Chondrocyte (in vitro differentiated cells): Measurements from ENCODE around the gene OR2H2. TPM values are rescaled to one million over a fixed set of nuclear protein-coding genes. Genes with fewer than 3 reads are reported as not detected.

Experiments used
- DNase-seq: peaks from one replicate; pipeline ENCODE4 v3.0.0; 2021; ENCODE audit warnings: mixed read lengths, low spot score
- H3K27ac Mint-ChIP-seq: one replicate; pipeline ENCODE4 v1.8.0; 2021; ENCODE audit warnings: mild to moderate bottlenecking, moderate library complexity, mixed read lengths; ENCODE audit not compliant: unreplicated experiment
- H3K27me3 Mint-ChIP-seq: 2 replicates; pipeline ENCODE4 v1.8.0; 2021; ENCODE audit warnings: low read depth, mixed read lengths
- H3K36me3 Mint-ChIP-seq: 2 replicates; pipeline ENCODE4 v1.8.0; 2021; ENCODE audit warnings: low read depth, mixed read lengths
- H3K4me1 Mint-ChIP-seq: 2 replicates; pipeline ENCODE4 v1.8.0; 2021; ENCODE audit warnings: low read depth, mild to moderate bottlenecking, mixed read lengths
- H3K4me3 Mint-ChIP-seq: one replicate; pipeline ENCODE4 v1.8.0; 2021; ENCODE audit warnings: mild to moderate bottlenecking, moderate library complexity, mixed read lengths; ENCODE audit not compliant: unreplicated experiment
- H3K9me3 Mint-ChIP-seq: 2 replicates; pipeline ENCODE4 v1.8.0; 2021; ENCODE audit warnings: low read depth, mixed read lengths
- total RNA-seq: library from RNA; stranded (reverse); gene quantifications from 3 replicates; pipeline ENCODE4 v1.2.1, GENCODE V29; 2021
- TF ChIP-seq, protein P1 (sequence below): fragments of 200-600 bp; sonication (generic); IDR thresholded peaks from 2 replicates; pipeline ENCODE4 v1.5.0; 2021; ENCODE audit warnings: antibody characterized with exemption, mild to moderate bottlenecking, moderate library complexity

Gene OR2H2
- total RNA-seq, 1 donor from 2014 or later = not detected

DNA sequence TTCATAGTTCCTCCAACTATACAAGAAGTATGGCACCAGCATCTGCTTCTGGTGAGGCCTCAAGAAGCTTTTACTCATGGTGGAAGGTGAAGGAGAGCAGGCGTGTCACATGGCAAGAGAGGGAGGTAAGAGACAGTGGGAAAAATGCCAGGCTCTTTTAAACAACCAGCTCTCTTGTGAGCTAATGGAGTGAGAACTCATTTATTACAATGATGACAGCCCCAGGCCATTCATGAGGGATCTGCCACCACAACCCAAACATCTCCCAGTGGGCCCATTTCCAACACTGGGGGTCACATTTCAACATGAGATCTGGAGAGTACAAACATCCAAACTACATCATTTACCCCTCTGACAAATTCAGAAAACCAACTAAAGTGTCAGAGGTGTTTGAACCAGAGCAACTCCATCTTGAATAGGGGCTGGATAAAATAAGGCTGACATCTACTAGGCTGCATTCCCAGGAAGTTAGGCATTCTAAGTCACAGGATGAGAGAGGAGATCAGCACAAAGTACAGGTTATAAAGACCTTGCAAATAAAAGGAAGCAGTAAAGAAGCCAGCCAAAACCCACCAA, 23.2 kb upstream of the OR2H2 start:
- no peak overlapping the region for H3K27ac Mint-ChIP-seq
- H3K27me3 Mint-ChIP-seq = peaks cover 47% of the 10 kb centered on the region
- no peaks in the 10 kb centered on the region for H3K9me3 Mint-ChIP-seq
- H3K4me1 Mint-ChIP-seq = no peaks in the 10 kb centered on the region
- no peak overlapping the region for H3K4me3 Mint-ChIP-seq
- TF ChIP-seq, protein P1, sequence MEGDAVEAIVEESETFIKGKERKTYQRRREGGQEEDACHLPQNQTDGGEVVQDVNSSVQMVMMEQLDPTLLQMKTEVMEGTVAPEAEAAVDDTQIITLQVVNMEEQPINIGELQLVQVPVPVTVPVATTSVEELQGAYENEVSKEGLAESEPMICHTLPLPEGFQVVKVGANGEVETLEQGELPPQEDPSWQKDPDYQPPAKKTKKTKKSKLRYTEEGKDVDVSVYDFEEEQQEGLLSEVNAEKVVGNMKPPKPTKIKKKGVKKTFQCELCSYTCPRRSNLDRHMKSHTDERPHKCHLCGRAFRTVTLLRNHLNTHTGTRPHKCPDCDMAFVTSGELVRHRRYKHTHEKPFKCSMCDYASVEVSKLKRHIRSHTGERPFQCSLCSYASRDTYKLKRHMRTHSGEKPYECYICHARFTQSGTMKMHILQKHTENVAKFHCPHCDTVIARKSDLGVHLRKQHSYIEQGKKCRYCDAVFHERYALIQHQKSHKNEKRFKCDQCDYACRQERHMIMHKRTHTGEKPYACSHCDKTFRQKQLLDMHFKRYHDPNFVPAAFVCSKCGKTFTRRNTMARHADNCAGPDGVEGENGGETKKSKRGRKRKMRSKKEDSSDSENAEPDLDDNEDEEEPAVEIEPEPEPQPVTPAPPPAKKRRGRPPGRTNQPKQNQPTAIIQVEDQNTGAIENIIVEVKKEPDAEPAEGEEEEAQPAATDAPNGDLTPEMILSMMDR = no peak
- no peak for DNase-seq
- no peaks in the 10 kb centered on the region for H3K36me3 Mint-ChIP-seq

DNA sequence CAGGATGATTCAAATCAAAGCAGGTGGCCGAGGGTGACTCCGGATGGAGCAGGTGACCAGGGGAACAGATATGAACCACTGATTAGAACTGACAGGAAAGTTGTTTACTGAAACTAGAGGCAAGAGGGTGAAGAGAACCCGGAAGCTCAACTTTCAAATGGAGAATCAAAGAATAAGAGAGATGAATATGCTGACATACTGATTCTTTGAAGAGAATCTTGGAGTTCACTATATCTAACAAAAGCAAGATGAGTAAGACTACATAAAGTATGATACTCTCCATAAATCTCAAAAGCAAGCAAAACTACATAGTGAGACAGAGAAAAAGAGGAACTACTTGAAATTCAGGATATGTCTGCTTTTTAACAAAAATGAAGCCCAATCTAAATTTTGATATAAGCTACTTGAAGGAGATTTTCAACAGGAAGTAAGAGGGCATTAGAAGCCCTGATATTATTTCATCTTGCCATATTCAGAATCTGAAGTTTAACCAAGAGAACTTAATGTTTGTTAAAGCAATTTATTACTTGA, 21.4 kb upstream of the OR2H2 start:
- Mint-ChIP-seq H3K9me3 (no peaks in the 10 kb centered on the region), H3K4me3 (no peak overlapping the region), H3K4me1 (no peaks in the 10 kb centered on the region), H3K36me3 (no peaks in the 10 kb centered on the region), H3K27ac (no peak overlapping the region), H3K27me3 (peaks cover 49% of the 10 kb centered on the region)
- no peak for DNase-seq
- TF ChIP-seq, protein P1 = no peak

DNA sequence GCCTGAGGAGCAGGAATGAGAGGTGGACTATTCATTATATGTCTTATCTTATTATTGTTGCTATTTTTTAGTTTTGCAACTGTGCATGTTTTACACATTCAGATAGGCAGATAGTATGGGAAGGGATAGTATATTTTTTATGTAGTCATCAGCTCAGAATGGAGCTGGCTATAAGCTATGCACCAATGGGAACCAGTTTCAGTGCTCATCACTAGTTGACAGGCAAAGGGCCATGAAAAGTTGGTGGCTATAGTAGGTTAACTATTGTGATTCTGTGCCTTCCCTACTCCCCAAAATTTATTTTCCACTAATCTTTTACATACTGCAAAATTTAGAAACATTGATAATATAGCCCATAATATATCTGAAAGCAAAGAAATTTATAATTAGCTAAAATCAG, 20.0 kb upstream of the OR2H2 start:
- no peaks in the 10 kb centered on the region for H3K36me3 Mint-ChIP-seq
- H3K27me3 Mint-ChIP-seq = peaks cover 46% of the 10 kb centered on the region
- H3K9me3 Mint-ChIP-seq = no peaks in the 10 kb centered on the region
- H3K4me3 Mint-ChIP-seq = no peak overlapping the region
- no peak overlapping the region for H3K27ac Mint-ChIP-seq
- TF ChIP-seq, protein P1 = no peak
- H3K4me1 Mint-ChIP-seq = no peaks in the 10 kb centered on the region
- no peak for DNase-seq

DNA sequence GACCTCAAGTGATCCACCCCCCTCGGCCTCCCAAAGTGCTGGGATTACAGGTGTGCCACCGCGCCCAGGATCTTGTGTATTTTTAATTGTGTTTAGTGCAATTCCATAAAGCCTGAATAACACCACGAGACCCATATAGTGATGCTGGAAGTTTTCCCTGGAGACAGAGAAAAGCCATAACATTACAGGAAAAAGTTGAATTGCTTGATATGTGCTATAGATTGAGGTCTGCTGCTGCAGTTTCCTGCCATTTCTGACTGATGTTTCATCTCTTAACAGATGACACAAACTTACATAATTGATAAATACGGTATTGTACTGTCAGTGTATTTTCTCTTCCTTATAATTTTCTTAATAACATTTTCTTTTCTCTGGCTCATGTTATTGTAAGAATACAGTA, 18.1 kb upstream of the OR2H2 start:
- Mint-ChIP-seq H3K36me3 (no peaks in the 10 kb centered on the region), H3K27me3 (peaks cover 44% of the 10 kb centered on the region), H3K4me3 (no peak overlapping the region), H3K27ac (no peak overlapping the region), H3K4me1 (no peaks in the 10 kb centered on the region), H3K9me3 (no peaks in the 10 kb centered on the region)
- no peak for DNase-seq
- TF ChIP-seq, protein P1 = no peak

DNA sequence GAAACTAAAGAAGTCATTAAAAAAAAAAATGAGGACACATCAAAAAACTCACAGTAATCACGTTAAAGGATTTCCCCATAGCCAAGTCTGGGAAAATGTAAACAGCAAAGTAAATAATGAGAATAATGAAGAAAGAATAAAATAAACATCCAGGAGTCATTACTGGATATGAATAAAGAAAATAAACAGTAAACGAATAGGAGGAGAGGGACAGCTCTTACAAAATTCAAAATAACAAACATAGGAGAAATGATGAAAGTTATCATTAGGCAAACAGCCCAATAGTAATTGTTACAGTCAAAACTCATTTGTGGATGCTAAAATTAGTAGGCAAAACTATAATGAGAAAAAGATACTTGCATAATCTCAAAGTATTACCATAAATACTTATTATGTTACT, 17.4 kb upstream of the OR2H2 start:
- peaks cover 47% of the 10 kb centered on the region for H3K27me3 Mint-ChIP-seq

More for the DNA sequence above, 17.4 kb upstream of the OR2H2 start:
- Mint-ChIP-seq H3K4me1 (no peaks in the 10 kb centered on the region), H3K27ac (no peak overlapping the region), H3K4me3 (no peak overlapping the region), H3K36me3 (peaks cover 2% of the 10 kb centered on the region), H3K9me3 (no peaks in the 10 kb centered on the region)
- TF ChIP-seq, protein P1 = no peak
- no peak for DNase-seq
